ENCODE data around the gene IFT43. TPM values are rescaled to one million over a fixed set of nuclear protein-coding genes. Genes with fewer than 3 reads are reported as not detected.

IFT43 gene
- total and polyA plus RNA-seq, 2 donors from 2014 or later: 41.6 to 86.3 TPM

DNA sequence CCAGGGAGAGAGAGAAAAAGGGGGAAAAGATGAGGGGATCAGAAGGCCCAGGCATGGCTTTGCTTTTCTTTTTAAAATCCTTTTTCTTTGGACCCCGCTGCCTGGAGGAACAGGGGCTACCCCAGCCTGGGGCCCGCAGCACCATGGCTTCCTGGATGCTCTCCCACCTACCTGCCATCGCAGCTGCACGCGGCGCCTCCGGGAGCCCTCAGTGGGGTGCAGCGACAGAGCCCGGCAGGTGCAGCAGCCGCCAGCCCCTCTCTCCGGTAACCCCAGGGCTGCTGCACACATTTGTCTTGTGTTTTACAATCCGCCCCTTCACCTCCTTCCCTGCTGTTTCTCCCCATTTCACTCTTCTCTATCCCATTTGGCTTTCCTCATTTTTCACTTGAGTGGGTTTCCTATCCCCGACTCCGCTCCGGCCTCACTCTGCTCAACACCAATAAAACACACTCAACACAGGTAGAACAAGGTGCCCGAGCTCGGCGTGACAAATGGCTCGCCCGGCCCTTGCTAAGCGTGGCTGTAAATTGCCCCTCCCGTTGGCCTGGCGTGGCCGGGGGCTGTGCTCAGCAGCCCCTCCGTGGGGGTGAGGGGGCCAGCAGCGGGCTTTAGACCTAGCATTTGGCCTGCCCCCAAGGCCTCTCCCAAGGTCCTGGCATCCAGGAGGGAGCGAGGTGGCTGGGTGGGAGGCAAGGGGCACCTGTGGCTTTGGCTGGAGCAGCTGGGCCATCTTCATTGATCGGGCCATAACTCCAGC is 113.5 kb downstream of the IFT43 start:
- intact Hi-C loops (cut with DNase I): no loop called here

DNA sequence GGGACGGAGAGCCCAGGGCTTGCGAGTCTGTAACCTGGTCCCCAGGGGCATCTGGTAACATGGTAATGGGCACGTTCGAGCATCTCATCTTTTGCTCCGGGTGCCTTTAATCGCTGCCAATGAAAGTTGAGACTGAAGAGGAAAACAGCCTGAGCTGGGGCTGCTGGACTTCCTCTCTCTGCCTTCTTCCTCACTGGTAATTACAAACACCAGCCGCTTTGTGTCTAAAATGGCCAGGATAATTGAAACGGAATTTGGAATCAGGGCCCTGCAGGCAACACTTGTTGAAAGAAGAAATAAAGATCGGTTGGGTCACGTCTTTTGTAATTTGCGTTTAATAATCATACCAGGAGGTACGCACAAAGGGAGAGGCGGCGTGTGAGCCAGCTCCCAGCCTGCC is 114.7 kb downstream of the IFT43 start:
- no peak overlapping the region for H3K27ac ChIP-seq (ENCODE audit: low read depth in 2 of 2, low read length in 2 of 2)
- no peaks in the 10 kb centered on the region for H3K4me1 ChIP-seq (ENCODE audit: control insufficient read depth in 2 of 3, insufficient read depth in 2 of 3, low read depth in 1 of 3, low read length in 3 of 3)
- no peak for FAIRE-seq
- intact Hi-C loops (cut with DNase I): no loop called here
- peak in 1 of 5 donors; percentile 74 for DNase-seq
- TF ChIP-seq, protein P1, sequence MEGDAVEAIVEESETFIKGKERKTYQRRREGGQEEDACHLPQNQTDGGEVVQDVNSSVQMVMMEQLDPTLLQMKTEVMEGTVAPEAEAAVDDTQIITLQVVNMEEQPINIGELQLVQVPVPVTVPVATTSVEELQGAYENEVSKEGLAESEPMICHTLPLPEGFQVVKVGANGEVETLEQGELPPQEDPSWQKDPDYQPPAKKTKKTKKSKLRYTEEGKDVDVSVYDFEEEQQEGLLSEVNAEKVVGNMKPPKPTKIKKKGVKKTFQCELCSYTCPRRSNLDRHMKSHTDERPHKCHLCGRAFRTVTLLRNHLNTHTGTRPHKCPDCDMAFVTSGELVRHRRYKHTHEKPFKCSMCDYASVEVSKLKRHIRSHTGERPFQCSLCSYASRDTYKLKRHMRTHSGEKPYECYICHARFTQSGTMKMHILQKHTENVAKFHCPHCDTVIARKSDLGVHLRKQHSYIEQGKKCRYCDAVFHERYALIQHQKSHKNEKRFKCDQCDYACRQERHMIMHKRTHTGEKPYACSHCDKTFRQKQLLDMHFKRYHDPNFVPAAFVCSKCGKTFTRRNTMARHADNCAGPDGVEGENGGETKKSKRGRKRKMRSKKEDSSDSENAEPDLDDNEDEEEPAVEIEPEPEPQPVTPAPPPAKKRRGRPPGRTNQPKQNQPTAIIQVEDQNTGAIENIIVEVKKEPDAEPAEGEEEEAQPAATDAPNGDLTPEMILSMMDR (IDR thresholded peaks at IDR 0.05; ENCODE audit: borderline replicate concordance, extremely low read depth, insufficient read depth): no peak
- H3K9me3 ChIP-seq (ENCODE audit: control insufficient read depth in 2 of 3, insufficient read depth in 1 of 3, low read length in 3 of 3): no peaks in the 10 kb centered on the region
- H3K36me3 ChIP-seq (ENCODE audit: control insufficient read depth in 2 of 3, insufficient read depth in 3 of 3, low read length in 3 of 3): no peaks in the 10 kb centered on the region
- no peak overlapping the region for H3K4me3 ChIP-seq (ENCODE audit: low read length in 3 of 3)
- no peak overlapping the region for H3K9ac ChIP-seq (ENCODE audit: low read length in 3 of 3)
- H3K27me3 ChIP-seq (ENCODE audit: control insufficient read depth, insufficient read depth, low read length): no peaks in the 10 kb centered on the region

More for the DNA sequence above, 113.5 kb downstream of the IFT43 start:
- Histone ChIP-seq H3K27me3 (ENCODE audit: control insufficient read depth, insufficient read depth, low read length) (no peaks in the 10 kb centered on the region), H3K9me3 (ENCODE audit: control insufficient read depth in 2 of 3, insufficient read depth in 1 of 3, low read length in 3 of 3) (no peaks in the 10 kb centered on the region), H3K4me3 (ENCODE audit: low read length in 3 of 3) (no peak overlapping the region), H3K36me3 (ENCODE audit: control insufficient read depth in 2 of 3, insufficient read depth in 3 of 3, low read length in 3 of 3) (no peaks in the 10 kb centered on the region), H3K9ac (ENCODE audit: low read length in 3 of 3) (no peak overlapping the region), H3K4me1 (ENCODE audit: control insufficient read depth in 2 of 3, insufficient read depth in 2 of 3, low read depth in 1 of 3, low read length in 3 of 3) (no peaks in the 10 kb centered on the region), H3K27ac (ENCODE audit: low read depth in 2 of 2, low read length in 2 of 2) (no peak overlapping the region)
- TF ChIP-seq, protein P1 (IDR thresholded peaks at IDR 0.05; ENCODE audit: borderline replicate concordance, extremely low read depth, insufficient read depth): no peak
- DNase-seq (no peak), FAIRE-seq (no peak)

DNA sequence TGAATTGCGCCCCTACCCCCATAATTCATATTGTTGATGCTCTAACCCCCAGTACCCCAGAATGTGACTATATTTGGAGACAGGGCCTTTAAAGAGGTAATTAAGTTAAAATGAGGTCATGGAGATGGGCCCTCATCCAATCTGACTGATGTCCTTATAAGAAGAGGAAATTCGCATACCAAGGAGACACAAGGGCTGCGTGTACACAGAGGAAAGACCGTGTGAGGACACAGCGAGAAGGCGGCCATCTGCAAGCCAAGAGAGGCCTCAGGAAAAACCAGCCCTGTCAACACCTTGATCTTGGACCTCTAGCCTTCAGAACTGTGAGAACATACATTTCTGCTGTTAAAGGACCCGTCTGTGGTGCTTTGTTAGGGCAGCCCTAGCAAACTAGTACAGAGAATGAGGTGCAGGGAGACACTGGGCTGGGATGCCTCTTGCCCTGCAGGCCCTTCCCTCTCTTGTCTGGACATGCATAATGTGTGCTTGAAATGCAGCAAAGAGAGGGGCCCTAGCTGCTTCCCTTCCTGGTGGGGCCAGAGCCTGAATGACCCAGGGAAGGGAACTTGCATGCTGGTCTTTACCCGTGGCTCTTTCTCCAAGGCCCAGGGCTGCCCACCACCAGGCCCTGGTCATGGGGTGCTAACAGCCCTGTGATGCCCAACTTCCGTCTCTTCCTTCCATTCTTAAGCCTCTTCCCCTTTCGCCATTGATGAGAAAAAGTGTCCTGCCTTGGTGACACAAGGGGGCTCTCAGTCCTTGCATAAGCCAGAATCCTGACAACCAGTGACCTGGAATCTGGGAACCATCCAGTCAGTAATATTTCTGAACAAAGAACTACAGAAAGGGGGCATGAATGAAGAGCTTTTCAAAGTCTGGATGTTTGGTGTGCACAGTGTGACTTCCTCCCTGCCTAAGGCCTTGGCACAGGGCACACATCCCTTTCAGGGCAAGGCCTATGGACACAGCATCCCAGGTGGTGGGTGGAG is 116.1 kb downstream of the IFT43 start:
- Histone ChIP-seq H3K9me3 (ENCODE audit: control insufficient read depth in 2 of 3, insufficient read depth in 1 of 3, low read length in 3 of 3) (no peaks in the 10 kb centered on the region), H3K36me3 (ENCODE audit: control insufficient read depth in 2 of 3, insufficient read depth in 3 of 3, low read length in 3 of 3) (no peaks in the 10 kb centered on the region), H3K27me3 (ENCODE audit: control insufficient read depth, insufficient read depth, low read length) (no peaks in the 10 kb centered on the region), H3K27ac (ENCODE audit: low read depth in 2 of 2, low read length in 2 of 2) (no peak overlapping the region), H3K9ac (ENCODE audit: low read length in 3 of 3) (no peak overlapping the region), H3K4me1 (ENCODE audit: control insufficient read depth in 2 of 3, insufficient read depth in 2 of 3, low read depth in 1 of 3, low read length in 3 of 3) (no peaks in the 10 kb centered on the region), H3K4me3 (ENCODE audit: low read length in 3 of 3) (no peak overlapping the region)
- no peak for DNase-seq
- TF ChIP-seq, protein P1 (IDR thresholded peaks at IDR 0.05; ENCODE audit: borderline replicate concordance, extremely low read depth, insufficient read depth): no peak
- no peak for FAIRE-seq
- intact Hi-C loops (cut with DNase I): no loop called here

Measured in kidney (tissue), 14 donors.